ENCODE measurements around the gene IKZF3.

Gene IKZF3

GRCh38 chr17:39845052-39845846 lies 18.9 kb downstream of the IKZF3 start (continued):
- no peak for TF ChIP-seq PRDM2 (tag by site-specific recombination; IDR thresholded peaks at IDR 0.05; ENCODE audit: borderline replicate concordance)
- TF ChIP-seq OSR2 (tag by site-specific recombination; IDR thresholded peaks at IDR 0.05), result no peak
- no peak for TF ChIP-seq ZNF19 (tag by site-specific recombination; IDR thresholded peaks at IDR 0.05; ENCODE audit: low read depth)
- no peak for TF ChIP-seq ZBTB49 (tag by site-specific recombination; IDR thresholded peaks at IDR 0.05; ENCODE audit: low read depth)
- TF ChIP-seq GLIS1 (tag by site-specific recombination; IDR thresholded peaks at IDR 0.05), result no peak
- TF ChIP-seq ZNF510 (tag by site-specific recombination; IDR thresholded peaks at IDR 0.05; ENCODE audit: insufficient replicate concordance), result no peak
- no peak for TF ChIP-seq ZNF670 (tag by site-specific recombination; IDR thresholded peaks at IDR 0.05; ENCODE audit: low read depth)
- peak; percentile 76 for TF ChIP-seq PRDM6 (tag by site-specific recombination; IDR thresholded peaks at IDR 0.05)
- no peak for TF ChIP-seq REST (tag by site-specific recombination; IDR thresholded peaks at IDR 0.05)
- TF ChIP-seq GLIS2 (tag by site-specific recombination; IDR thresholded peaks at IDR 0.05), result no peak
- no peak for TF ChIP-seq BCL11B (tag by site-specific recombination; IDR thresholded peaks at IDR 0.05; ENCODE audit: low read depth)
- TF ChIP-seq ZNF518A (tag by site-specific recombination; conservative IDR thresholded peaks at IDR 0.05; ENCODE audit: low read depth), result no peak
- TF ChIP-seq SP3 (tag by site-specific recombination; IDR thresholded peaks at IDR 0.05), result no peak
- TF ChIP-seq ZNF624 (tag by site-specific recombination; IDR thresholded peaks at IDR 0.05), result no peak
- no peak for TF ChIP-seq ZNF677 (tag by site-specific recombination; IDR thresholded peaks at IDR 0.05)
- no peak for TF ChIP-seq ZNF785 (tag by site-specific recombination; IDR thresholded peaks at IDR 0.05)
